K562 (cell line): Measurements from ENCODE around the gene CDK9. TPM values are rescaled to one million over a fixed set of nuclear protein-coding genes. Genes with fewer than 3 reads are reported as not detected.

Experiments
- ATAC-seq: fragments of 200-7000 bp; cut with Tn5 transposase; 3 replicates; pipeline ENCODE4 v1.9.1; 2020; ENCODE audit warnings: moderate library complexity
- BruUV-seq: library from RNA; stranded (reverse); fragments of 400-500 nt; replicated peaks from 2 replicates; lab custom pipeline; 2021; lab: Mats Ljungman, UMichigan
- CTCF ChIA-PET: fragments of 300-600 bp; formaldehyde crosslinking; extraction: SDS; loops from one replicate; lab custom pipeline; 2021; ENCODE audit warnings: low intra/inter-chr PET ratio; lab: Yijun Ruan, JAX
- POLR2A ChIA-PET: fragments of 300-600, 350-650 bp; sonication (Branson Sonifier 250); formaldehyde crosslinking; extraction: SDS; loops from one replicate; lab custom pipeline; 2021; ENCODE audit warnings: antibody characterized with exemption, inconsistent platforms; lab: Yijun Ruan, JAX
- DNase-seq, 4 experiments: peaks; one replicate each; pipeline versions ENCODE4 v3.0.0 to v3.0.0-alpha.2; 2011 to 2018; ENCODE audit warnings: low spot score in 3 of 4, mixed read lengths in 3 of 4; ENCODE audit errors: extremely low read depth in 1 of 4
- FAIRE-seq: peaks from 2 replicates; lab custom pipeline; 2011; peaks lifted over from hg19 to GRCh38; lab: Jason Lieb, UNC
- H2AFZ ChIP-seq: 2 replicates; pipeline ENCODE4 v1.6.0; 2011; ENCODE audit warnings: low read depth, low read length, control low read depth, inconsistent platforms
- H3K27ac ChIP-seq: fragments of 200-600 bp; 3 replicates; pipeline ENCODE4 v1.8.0; 2011; ENCODE audit warnings: low read depth, mild to moderate bottlenecking, control low read depth, inconsistent platforms, low read length, moderate library complexity, mixed read lengths; ENCODE audit errors: extremely low read depth
- H3K27me3 ChIP-seq, 2 experiments: fragments of 300-600 bp in 1 of 2; 2 replicates in 1 of 2; 3 replicates in 1 of 2; pipeline versions ENCODE4 v1.6.0 to v1.8.0; 2011; ENCODE audit warnings: inconsistent platforms in 2 of 2, low read length in 2 of 2, mild to moderate bottlenecking in 1 of 2, mixed read lengths in 1 of 2, moderate library complexity in 1 of 2; ENCODE audit not compliant: control insufficient read depth in 2 of 2, insufficient read depth in 2 of 2
- H3K36me3 ChIP-seq: fragments of 300-600 bp; 3 replicates; pipeline ENCODE4 v1.8.0; 2011; ENCODE audit warnings: mild to moderate bottlenecking, low read length, inconsistent platforms; ENCODE audit not compliant: control insufficient read depth, insufficient read depth
- H3K4me1 ChIP-seq, 2 experiments: fragments of 200-600 bp in 1 of 2; replicated peaks in 1 of 2; 2 replicates in 1 of 2; 3 replicates in 1 of 2; pipeline versions ENCODE4 v1.5.1 to v1.8.0; 2011; ENCODE audit warnings: inconsistent platforms in 2 of 2, low read length in 2 of 2, mild to moderate bottlenecking in 1 of 2, mixed read lengths in 1 of 2, moderate library complexity in 1 of 2; ENCODE audit not compliant: control insufficient read depth in 2 of 2, insufficient read depth in 2 of 2
- H3K4me2 ChIP-seq: 2 replicates; pipeline ENCODE4 v1.6.1; 2011; ENCODE audit warnings: low read length, control low read depth, inconsistent platforms, mixed read lengths; ENCODE audit not compliant: insufficient read depth
- H3K4me3 ChIP-seq: fragments of 200-600 bp; sonication (generic), shearing (Covaris generic); 2 replicates; pipeline ENCODE4 v1.5.1; 2016; ENCODE audit warnings: control low read depth, inconsistent platforms
- H3K79me2 ChIP-seq: fragments of 200-600 bp; 3 replicates; pipeline ENCODE4 v1.8.0; 2011; ENCODE audit warnings: low read length, inconsistent platforms; ENCODE audit not compliant: control insufficient read depth, insufficient read depth
- H3K9ac ChIP-seq, 2 experiments: 2 replicates each; pipeline versions ENCODE4 v1.6.0 to v1.6.1; 2011; ENCODE audit warnings: low read depth in 2 of 2, low read length in 2 of 2, control low read depth in 1 of 2, inconsistent platforms in 1 of 2, mild to moderate bottlenecking in 1 of 2, mixed read lengths in 1 of 2; ENCODE audit not compliant: insufficient read depth in 1 of 2
- H3K9me1 ChIP-seq: one replicate; pipeline ENCODE4 v1.6.0; 2011; ENCODE audit warnings: inconsistent platforms, mild to moderate bottlenecking, low read length, moderate library complexity; ENCODE audit not compliant: control insufficient read depth, insufficient read depth
- H3K9me3 ChIP-seq: replicated peaks from 2 replicates; pipeline ENCODE4 v1.5.1; 2011; ENCODE audit warnings: low read depth, low read length, inconsistent platforms; ENCODE audit not compliant: control insufficient read depth, insufficient read depth
- H4K20me1 ChIP-seq: replicated peaks from 2 replicates; pipeline ENCODE4 v1.6.1; 2011; ENCODE audit warnings: low read length, inconsistent platforms, mixed read lengths; ENCODE audit not compliant: control insufficient read depth, insufficient read depth
- ARHGAP35 ChIP-seq: fragments of 450-650 bp; IDR thresholded peaks from 2 replicates; pipeline ENCODE4 v1.6.1; 2018; ENCODE audit not compliant: partially characterized antibody
- ATF4 ChIP-seq: fragments of 450-650 bp; formaldehyde crosslinking; IDR thresholded peaks from 2 replicates; pipeline ENCODE4 v1.4.0; 2022; ENCODE audit warnings: mild to moderate bottlenecking, moderate library complexity
- BDP1 ChIP-seq: IDR thresholded peaks from 3 replicates; pipeline ENCODE4 v1.6.1; 2011; ENCODE audit not compliant: insufficient read length, insufficient read depth
- NEUROD1 ChIP-seq: fragments of 150-350 bp; IDR thresholded peaks from 2 replicates; pipeline ENCODE4 v1.6.1; 2014; ENCODE audit warnings: borderline replicate concordance, low read length, low read depth; ENCODE audit not compliant: partially characterized antibody
- NRF1 ChIP-seq, 2 experiments: fragments of 450-650 bp; IDR thresholded peaks in 1 of 2; conservative IDR thresholded peaks in 1 of 2; 2 replicates each; pipeline ENCODE4 v1.6.1; 2014; ENCODE audit warnings: mild to moderate bottlenecking in 2 of 2
- REST ChIP-seq, 2 experiments: fragments of 450-650 bp; formaldehyde crosslinking in 1 of 2; IDR thresholded peaks; 2 replicates each; pipeline versions ENCODE4 v1.4.0 to v1.6.1; 2014 to 2020; ENCODE audit warnings: mild to moderate bottlenecking in 2 of 2, borderline replicate concordance in 1 of 2, low read depth in 1 of 2
- SP1 ChIP-seq: sonication (generic); formaldehyde crosslinking; IDR thresholded peaks from 2 replicates; pipeline ENCODE4 v1.8.1; 2022; ENCODE audit warnings: mild to moderate bottlenecking, missing genetic modification reagents
- UBTF ChIP-seq, 2 experiments: IDR thresholded peaks; 2 replicates each; pipeline ENCODE4 v1.6.1; 2012; ENCODE audit warnings: improper control_type of control experiment in 2 of 2, low read depth in 2 of 2, low read length in 2 of 2, borderline replicate concordance in 1 of 2
- ZNF584 ChIP-seq: fragments of 200-800 bp; sonication (Bioruptor generic); IDR thresholded peaks from 2 replicates; pipeline ENCODE4 v1.6.1; 2016; ENCODE audit warnings: low read depth, mild to moderate bottlenecking, missing genetic modification characterization, missing compliant biosample characterization
- ZNF830 ChIP-seq: fragments of 250-450 bp; sonication (Bioruptor Pico); IDR thresholded peaks from 2 replicates; pipeline ENCODE4 v1.5.0; 2021; ENCODE audit warnings: mild to moderate bottlenecking
- WGBS: fragments of 100-300 bp; shearing (Covaris generic); methylation state at CpG from one replicate; pipeline ENCODE4 v1.1.6; 2016; ENCODE audit warnings: low coverage, mixed read lengths; ENCODE audit not compliant: insufficient coverage; ENCODE audit errors: missing lambda C conversion rate; 5-methylcytosine and 5-hydroxymethylcytosine counted together
- in situ Hi-C: fragments of 300-500 bp; cut with MboI; formaldehyde crosslinking; loops from 4 replicates; pipeline ENCODE4 v1.15.0; 2018; ENCODE audit warnings: inconsistent platforms, mixed read lengths
- intact Hi-C: fragments of 100-400 bp; cut with micrococcal nuclease; formaldehyde crosslinking; loops from 2 replicates; pipeline ENCODE4 v1.14.2; 2022
- polyA plus RNA-seq, 8 experiments: library from polyadenylated mRNA; depleted of rRNA in 4 of 8; stranded (reverse) in 5 of 8; unstranded in 3 of 8; fragments of >200 nt; fragmentation: Nextera tagmentation in 2 of 8; fragmentation: Illumina TruSeq in 1 of 8; extraction: Ambion mirVana in 2 of 8; extraction: Trizol in 1 of 8; gene quantifications; 2 replicates each; pipeline versions ENCODE4 v1.2.1 to v1.2.3, GENCODE V29; 2011 to 2014; ENCODE audit warnings: inconsistent platforms in 1 of 8, missing spikeins in 1 of 8
- total RNA-seq, 7 experiments: library from RNA; depleted of rRNA in 6 of 7; stranded (reverse); fragments of >200 nt in 6 of 7; fragmentation: Illumina TruSeq in 2 of 7; extraction: Trizol in 2 of 7; gene quantifications; 2 replicates each; pipeline versions ENCODE4 v1.2.1 to v1.2.3, GENCODE V29; 2011 to 2021; ENCODE audit warnings: low replicate concordance in 1 of 7

CDK9 gene
- total and polyA plus RNA-seq, 9 of the 15 experiments (the other 6 are each of a cell fraction or from before 2014, with no cell fraction given), result 4.2 to 78.6 (median 33.0) TPM

- BruUV-seq, result no TSS peak
- TF ChIP-seq NEUROD1 (peak; percentile 33), UBTF (IDR thresholded peaks at IDR 0.05; ENCODE audit: borderline replicate concordance in 1 of 2, low read depth in 2 of 2, low read length in 2 of 2) (no peak), BDP1 (no peak), ZNF584 (CRISPR knock-in tag) (0 out of 2 replicates have a peak, but pooled peaks have one; percentile 53), NRF1 (conservative IDR thresholded peaks at IDR 0.05 in 1 of 2, IDR thresholded peaks at IDR 0.05 in 1 of 2) (0 out of 4 replicates have a peak, but pooled peaks of 1 of the 2 experiments have one; percentile 12), ATF4 (CRISPR knock-in tag) (0 out of 2 replicates have a peak, but pooled peaks have one; percentile 63), SP1 (CRISPR knock-in tag) (no peak), ZNF830 (CRISPR knock-in tag) (no peak), ARHGAP35 (no peak), REST (IDR thresholded peaks at IDR 0.05; ENCODE audit: borderline replicate concordance) (peak; percentile 35; the same call in 1 of the 2 replicates), REST (CRISPR knock-in tag; IDR thresholded peaks at IDR 0.05; ENCODE audit: low read depth) (no peak)
These were observed 27.0 kb upstream of the CDK9 start for GRCh38 chr9:127758843-127759242.

More at GRCh38 chr9:127758843-127759242, 27.0 kb upstream of the CDK9 start:
- peaks cover 18 to 34% of the 10 kb centered on the region in 2 experiments for H3K4me1 ChIP-seq
- H3K9ac ChIP-seq, result peak overlapping the region in 1 of 2 experiments; percentile 79; a peak in 1 of 4 replicates
- no peaks in the 10 kb centered on the region for H3K79me2 ChIP-seq
- ATAC-seq, result peak; percentile 91
- no peak overlapping the region for H3K27ac ChIP-seq
- intact Hi-C loops (no loop called here), in situ Hi-C loops (loop anchor here (25.0 kb wide), 1 partner anchor 603 kb away; the partner anchor contains the start of gene URM1)
- H3K9me1 ChIP-seq, result peaks cover 3% of the 10 kb centered on the region
- 3% methylated on average over 5 of the region's 5 CpGs for WGBS
- H3K27me3 ChIP-seq, result peaks cover 2 to 10% of the 10 kb centered on the region in 2 experiments; a peak in 3 of 5 replicates
- DNase-seq, result peak in 2 of 4 experiments; percentile 40 to 50
- H3K36me3 ChIP-seq, result no peaks in the 10 kb centered on the region
- H3K4me3 ChIP-seq, result no peak overlapping the region
- no peak overlapping the region for H2AFZ ChIP-seq
- FAIRE-seq, result peak; percentile 67
- H4K20me1 ChIP-seq, result peaks cover 1% of the 10 kb centered on the region; the same call in 1 of the 2 replicates
- no peaks in the 10 kb centered on the region for H3K9me3 ChIP-seq
- ChIA-PET CTCF (no interaction called here), POLR2A (interaction anchor here (0.8 kb wide), 1 partner anchor 9 kb away, joined by 4 read pairs; no protein-coding TSS in a partner anchor)
- no peak overlapping the region for H3K4me2 ChIP-seq
